CMK (cell line): ENCODE data around the gene R3HCC1L.

ENCODE experiments used
- DNase-seq: peaks from one replicate; pipeline ENCODE4 v3.0.0-alpha.2; 2010; ENCODE audit warnings: low read depth

The R3HCC1L gene

DNA sequence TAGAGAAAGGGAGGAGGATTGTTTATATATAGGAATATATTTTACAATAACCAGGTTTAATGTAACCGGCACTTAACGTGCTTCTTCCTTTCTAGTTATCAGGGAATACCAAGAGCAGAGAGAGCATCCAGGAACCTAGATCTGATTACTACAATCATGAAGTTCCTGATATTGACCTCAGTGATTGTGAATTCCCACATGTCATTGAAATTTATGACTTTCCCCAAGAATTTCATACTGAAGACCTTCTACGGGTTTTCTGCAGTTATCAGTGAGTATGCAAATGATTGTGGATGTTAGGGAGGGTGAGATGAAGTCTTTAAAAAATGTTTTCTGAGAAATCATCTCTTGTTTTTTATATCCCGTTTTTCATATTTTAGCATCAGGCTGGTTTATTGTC, 97.0 kb downstream of the R3HCC1L start:
- DNase-seq = no peak

GRCh38 chr10:98235846-98236245, 101.4 kb downstream of the R3HCC1L start:
- DNase-seq = no peak

- peak; percentile 71 for DNase-seq
Observed at GRCh38 chr10:98236862-98237261, 102.4 kb downstream of the R3HCC1L start.

DNA sequence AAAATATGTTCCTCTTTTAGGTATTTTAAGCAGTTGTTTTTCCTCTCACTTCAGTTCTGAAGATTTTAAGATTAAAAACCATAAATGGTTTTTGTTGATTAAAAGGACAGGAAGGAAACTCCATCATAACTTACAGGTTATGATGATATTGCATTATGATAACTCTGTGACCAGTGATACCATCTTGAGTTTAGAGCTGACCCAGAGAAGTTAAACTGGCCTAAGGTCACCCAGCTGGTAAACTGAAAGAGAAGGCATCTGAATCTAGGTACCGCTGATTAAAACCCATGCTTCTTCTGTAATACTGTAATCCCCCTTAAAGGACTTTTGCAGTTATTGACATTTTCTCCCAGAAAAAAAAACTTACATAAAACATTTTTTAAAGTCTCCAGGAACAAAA, 103.9 kb downstream of the R3HCC1L start:
- no peak for DNase-seq

- DNase-seq = no peak
Observed at GRCh38 chr10:98240524-98240923, 106.1 kb downstream of the R3HCC1L start.

DNA sequence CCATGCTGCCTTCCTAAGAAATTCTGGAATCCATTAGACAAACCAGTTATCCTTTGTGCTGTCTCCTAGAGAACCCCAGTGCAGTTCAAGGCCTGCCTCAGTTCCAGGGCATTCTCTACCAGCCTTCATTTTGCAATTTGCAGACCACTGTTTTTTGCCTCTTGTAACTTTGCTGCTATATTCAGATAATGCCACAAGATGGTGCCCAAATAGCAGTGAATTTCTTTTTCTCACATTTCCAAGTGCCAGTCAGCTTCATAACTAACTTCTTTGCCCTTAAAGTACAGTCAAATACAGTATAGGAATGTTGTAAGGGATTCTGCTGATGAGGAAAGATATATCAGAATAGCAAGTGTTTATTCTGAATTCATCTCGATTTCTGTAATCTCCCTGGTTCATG, 108.4 kb downstream of the R3HCC1L start:
- no peak for DNase-seq

DNA sequence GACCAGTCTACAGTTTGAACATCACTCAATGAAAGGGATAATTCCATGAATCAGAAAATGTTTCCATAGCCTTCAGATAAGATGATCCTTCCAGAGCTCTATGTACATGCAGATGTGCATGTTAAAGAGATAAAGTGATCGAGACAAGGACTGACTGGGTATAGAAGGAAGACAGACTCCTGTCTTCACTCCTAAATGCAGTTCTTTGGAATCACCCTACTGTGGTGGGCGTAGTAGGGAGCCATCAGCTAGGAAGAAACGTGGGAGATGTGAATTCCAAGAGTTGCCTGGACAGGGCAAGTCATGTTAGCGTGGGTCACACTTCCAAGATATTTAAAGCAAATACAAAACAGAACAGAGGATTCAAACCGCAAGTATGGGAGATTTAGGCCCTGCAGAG, 109.7 kb downstream of the R3HCC1L start:
- DNase-seq = no peak

GRCh38 chr10:98244586-98244985, 110.1 kb downstream of the R3HCC1L start:
- DNase-seq = no peak

DNA sequence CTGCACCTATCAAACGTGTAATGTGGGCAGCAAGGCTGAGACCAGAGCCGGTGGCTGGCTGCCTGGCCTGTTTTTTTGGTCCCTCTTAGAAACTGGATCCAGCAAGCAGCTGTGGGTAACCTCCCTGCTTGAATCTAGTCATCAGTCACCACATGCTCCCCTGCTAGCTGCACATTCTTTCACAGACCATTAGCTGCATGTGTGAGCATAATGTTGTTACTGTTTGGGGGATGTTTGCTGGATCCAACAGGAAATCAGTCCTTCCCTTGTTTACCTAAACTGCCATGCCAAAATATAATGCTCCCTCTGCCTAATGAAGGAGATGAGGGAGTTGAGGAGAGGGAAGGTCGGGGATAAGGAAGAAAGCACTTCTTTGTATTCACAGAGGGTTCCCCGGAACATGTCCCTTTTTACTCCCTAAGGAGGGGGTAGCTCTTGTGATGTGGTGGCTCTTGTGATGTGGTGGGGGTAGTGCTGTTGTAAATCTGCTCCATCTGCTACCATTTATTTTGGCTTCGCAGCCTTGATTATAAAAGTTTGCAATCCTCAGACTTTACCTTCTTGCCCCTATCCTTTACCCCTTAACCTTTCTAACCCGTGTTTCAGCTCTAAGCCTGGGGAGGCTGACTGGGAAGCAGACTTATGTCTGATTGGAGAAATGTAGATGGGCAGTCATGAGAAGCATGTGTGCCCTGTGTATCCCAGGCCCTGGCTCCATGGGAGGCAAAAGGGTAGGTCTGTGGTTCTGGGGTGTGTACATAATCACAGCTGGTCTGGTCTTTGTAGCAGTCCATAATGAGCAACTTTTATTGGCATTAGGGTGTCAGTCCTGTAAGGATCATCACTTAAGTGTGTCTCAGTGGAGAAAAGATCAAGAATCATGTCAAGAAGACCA, 112.7 kb downstream of the R3HCC1L start:
- no peak for DNase-seq

DNA sequence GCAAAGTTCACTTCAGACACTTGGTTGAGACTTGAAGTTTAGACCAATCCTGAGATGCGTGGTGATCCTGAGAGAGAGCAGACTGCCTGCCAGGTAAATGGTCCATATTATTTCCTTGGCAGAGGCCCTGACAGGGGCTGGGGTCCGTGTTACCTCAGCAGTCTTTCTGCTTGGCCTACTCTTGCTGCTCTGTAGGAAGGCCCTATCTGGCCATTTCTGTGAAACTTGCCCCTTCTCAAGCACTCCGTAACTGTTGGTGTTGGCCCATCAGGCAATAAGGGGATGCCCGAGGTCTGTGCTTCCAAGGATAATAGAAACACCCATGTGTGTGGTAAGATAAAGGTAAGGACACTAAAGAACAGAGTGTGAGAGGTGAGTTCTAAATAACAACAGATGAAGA, 113.6 kb downstream of the R3HCC1L start:
- DNase-seq = no peak

DNA sequence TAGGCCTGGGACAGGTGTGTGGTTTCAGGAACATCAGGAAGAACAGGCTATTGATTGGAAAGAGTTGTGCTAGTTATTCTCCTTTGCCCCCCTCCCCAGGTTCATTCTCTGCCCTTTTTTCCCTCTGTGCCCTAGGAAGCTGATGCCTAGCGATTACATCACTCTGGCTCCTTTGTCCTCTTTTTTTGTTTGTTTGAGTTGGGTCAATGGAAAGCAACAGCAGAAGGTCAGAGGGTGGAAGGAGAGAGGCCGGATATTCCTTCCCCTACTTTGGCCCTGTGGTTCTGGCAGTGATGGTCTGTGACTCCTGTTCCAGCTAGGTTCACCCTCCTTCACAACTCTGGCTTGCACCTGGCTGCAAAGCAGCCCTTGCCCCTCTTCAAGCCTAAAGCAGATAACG, 114.7 kb downstream of the R3HCC1L start:
- DNase-seq = no peak

DNA sequence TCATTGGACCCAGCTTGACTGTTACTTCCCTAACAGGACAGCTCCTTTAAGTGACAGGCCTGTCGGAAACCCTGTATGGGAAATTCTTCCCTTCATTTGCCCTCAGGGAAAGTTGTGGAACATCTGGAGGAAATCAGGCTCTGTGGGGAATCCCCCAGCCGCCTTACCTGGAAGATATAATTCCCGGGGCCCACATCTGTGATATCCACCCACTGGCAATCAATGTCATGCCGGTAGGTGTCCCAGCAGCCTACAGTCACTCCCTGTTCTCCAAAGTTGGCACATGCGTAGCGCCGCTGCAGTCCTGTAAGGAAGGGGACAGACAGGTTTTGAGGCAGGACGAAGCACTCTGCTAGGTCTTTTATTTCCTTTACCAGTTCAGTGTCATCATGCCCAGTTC, 116.9 kb downstream of the R3HCC1L start:
- DNase-seq = no peak

GRCh38 chr10:98252464-98252863, 118.0 kb downstream of the R3HCC1L start:
- DNase-seq = no peak

GRCh38 chr10:98253499-98253898, 119.0 kb downstream of the R3HCC1L start:
- no peak for DNase-seq

GRCh38 chr10:98254234-98254974, 119.9 kb downstream of the R3HCC1L start:
- no peak for DNase-seq

- no peak for DNase-seq
Observed at GRCh38 chr10:98255146-98255877, 120.9 kb downstream of the R3HCC1L start.

- DNase-seq = no peak
Observed at GRCh38 chr10:98256692-98257091, 122.2 kb downstream of the R3HCC1L start.

DNA sequence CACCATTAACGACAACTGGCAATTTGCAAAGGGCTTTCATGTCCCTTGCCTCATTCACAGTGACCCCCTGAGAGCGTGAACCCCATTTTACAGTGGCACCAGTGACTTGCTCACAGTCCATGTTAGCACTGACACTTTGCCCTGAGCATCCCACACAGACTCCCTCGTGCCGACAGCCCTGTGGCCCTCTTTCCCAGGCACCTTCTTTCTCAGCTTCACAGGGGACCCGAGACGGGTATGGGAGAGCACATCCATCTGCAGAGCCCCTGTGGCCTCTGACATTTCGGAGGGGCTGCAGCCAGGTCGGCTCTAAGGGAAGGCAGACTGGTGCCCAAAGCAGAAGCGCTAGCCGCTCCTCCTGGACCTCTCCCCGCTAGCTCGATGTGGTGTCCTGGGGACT, 122.7 kb downstream of the R3HCC1L start:
- DNase-seq = no peak

DNA sequence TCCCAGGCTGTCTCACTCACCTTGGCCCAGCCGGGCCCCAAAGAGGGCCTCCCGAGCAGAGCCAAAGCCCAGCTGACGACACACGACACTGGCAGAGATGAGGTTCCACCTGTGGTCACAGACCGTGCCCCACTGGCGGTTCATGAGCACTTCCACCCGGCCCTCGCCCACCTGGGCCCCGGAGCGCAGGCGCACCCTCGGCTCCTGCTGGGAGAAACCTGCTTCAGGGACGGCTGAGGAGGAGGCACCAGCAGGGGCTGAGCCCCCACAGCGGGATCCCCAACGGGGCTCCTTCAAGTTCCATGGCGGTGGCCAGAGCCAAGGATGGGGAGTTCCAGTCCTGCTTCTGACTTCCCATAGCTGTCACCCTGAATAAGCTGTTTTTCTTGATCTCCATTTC, 123.5 kb downstream of the R3HCC1L start:
- DNase-seq = no peak

DNA sequence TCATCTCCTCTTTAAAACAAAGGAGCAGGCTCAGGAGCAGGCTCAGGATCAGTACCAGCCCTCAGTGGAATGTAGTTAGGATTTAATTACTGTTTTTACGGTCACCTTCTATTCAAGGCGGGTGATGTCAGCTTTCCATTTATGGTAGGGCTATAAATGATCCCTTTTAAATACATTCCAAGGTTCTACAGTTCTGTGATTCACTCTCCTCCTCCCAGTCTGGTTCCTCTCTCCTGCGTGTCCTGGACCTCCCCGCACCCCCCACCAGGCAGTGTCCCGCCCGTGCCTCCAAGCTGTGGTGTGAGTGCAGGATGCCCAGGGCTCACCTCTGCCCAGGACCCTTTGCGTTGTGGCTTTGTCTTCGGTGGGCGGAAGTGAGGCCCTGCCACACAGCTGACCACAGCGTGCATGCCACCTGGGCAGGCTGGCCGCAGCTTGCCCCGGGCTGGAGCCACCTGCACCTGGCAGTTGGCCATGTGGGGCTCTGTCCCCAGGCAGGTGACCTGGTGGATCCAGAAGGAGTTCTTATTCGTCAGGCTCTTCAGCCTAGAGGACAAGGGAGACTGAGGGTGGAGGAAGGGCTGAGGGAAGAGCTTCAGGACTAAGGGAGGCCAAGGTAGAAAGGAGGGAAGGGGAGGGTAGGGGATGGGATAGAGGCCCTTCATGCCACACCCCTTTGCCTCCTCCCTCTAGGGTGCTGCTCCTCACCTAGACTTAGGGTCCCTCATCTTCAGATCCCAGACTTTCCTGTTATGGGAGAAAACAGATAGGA, 124.4 kb downstream of the R3HCC1L start:
- DNase-seq = no peak

- no peak for DNase-seq
Observed at GRCh38 chr10:98259606-98260315, 125.3 kb downstream of the R3HCC1L start.
